ENCODE results near the gene MIA. TPM values are rescaled to one million over a fixed set of nuclear protein-coding genes. Genes with fewer than 3 reads are reported as not detected.

The MIA gene
- total RNA-seq, 1 donor from 2014 or later, result 1.6 TPM

DNA sequence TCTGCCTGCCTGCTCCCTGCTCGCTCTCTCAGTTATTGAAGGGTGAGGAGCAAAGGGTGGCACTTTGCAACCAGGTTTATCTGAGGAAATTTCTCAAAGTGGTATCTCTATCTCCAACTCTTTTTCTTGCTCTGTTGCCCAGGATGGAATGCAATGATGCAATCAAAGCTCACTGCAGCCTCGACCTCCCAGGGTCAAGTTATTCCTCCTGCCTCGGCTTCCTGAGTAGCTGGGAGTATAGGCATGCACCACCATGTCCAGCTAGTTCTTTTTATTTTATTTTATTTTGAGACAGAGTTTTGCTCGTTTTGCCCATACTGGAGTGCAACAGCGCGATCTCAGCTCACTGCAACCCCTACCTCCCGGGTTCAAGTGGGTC, 29.9 kb upstream of the MIA start:
- no peak for DNase-seq (ENCODE audit: low read depth)
- TF ChIP-seq, protein P1, sequence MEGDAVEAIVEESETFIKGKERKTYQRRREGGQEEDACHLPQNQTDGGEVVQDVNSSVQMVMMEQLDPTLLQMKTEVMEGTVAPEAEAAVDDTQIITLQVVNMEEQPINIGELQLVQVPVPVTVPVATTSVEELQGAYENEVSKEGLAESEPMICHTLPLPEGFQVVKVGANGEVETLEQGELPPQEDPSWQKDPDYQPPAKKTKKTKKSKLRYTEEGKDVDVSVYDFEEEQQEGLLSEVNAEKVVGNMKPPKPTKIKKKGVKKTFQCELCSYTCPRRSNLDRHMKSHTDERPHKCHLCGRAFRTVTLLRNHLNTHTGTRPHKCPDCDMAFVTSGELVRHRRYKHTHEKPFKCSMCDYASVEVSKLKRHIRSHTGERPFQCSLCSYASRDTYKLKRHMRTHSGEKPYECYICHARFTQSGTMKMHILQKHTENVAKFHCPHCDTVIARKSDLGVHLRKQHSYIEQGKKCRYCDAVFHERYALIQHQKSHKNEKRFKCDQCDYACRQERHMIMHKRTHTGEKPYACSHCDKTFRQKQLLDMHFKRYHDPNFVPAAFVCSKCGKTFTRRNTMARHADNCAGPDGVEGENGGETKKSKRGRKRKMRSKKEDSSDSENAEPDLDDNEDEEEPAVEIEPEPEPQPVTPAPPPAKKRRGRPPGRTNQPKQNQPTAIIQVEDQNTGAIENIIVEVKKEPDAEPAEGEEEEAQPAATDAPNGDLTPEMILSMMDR (IDR thresholded peaks at IDR 0.05; ENCODE audit: insufficient read depth, low read length, severe bottlenecking), result no peak
- no peaks in the 10 kb centered on the region for H3K27me3 ChIP-seq (ENCODE audit: control insufficient read depth, insufficient read depth, low read length)
- FAIRE-seq, result no peak
- no peaks in the 10 kb centered on the region for H3K36me3 ChIP-seq (ENCODE audit: control insufficient read depth, insufficient read depth, low read length)
- no peak overlapping the region for H3K4me3 ChIP-seq (ENCODE audit: low read depth, low read length)

DNA sequence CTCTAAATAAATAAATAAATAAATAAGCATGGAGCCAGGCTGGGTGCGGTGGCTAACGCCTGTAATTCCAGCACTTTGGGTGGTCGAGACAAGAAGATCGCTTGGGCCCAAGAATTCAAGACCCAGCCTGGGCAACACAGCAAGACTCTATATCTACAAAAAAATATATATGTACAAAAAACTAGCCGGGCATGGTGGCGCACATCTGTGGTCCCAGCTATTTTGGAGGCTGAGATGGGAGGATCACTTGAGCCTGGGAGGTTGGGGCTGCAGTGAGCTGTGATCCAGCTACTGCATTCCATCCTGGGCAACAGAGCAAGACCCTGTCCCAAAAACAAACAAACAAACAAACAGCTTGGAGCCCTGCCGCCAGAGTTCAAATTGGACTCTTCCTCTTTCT, 27.8 kb upstream of the MIA start:
- DNase-seq (ENCODE audit: low read depth) (no peak), FAIRE-seq (no peak)
- H3K36me3 ChIP-seq (ENCODE audit: control insufficient read depth, insufficient read depth, low read length), result no peaks in the 10 kb centered on the region
- no peak overlapping the region for H3K4me3 ChIP-seq (ENCODE audit: low read depth, low read length)
- TF ChIP-seq, protein P1 (IDR thresholded peaks at IDR 0.05; ENCODE audit: insufficient read depth, low read length, severe bottlenecking), result no peak
- H3K27me3 ChIP-seq (ENCODE audit: control insufficient read depth, insufficient read depth, low read length), result no peaks in the 10 kb centered on the region

DNA sequence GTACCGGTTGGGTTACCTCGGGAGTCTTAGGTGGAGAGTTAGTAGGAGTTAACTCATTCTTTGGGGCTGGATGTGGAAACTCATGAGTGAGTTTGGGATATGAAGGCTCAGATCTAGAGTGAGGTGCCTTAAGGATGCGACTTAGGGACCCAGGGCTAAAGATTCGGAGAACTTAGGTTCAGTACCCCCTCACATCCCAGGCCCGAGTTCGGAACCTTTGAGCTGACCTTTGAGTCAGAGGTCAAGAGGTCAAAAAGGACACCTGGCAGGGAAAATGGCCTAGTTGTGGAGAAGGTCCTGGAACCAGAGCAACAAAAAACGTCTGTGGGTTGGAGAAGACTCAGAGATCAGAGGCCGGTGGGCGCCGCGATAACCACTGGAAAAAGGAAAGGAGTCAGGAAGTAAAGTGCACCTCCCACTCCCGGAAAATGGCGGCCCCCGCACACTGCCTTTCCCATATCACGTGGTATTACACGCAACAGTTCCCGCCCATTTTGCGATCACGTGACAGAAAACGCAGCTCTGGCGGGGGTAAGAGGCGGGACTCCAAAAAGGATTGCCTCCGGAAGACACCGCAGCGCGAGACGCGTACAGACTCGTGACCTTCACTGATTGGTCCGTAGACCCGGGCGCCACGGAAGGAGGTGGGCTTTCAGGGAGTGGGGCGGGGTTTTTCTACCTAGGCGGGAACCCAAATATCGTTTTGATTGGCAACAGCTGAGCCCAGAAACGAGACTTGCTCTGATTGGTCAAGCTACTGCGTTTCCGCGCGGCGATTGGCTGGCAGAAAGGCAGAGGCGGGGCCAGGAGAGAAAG, 25.1 kb upstream of the MIA start, which contains the start of gene ACTMAP:
ACTMAP (minus strand) TSS at position 420 of the 816 bp plus-strand sequence. CDS start 674 bp downstream, outside the sequence.
- FAIRE-seq (no peak), DNase-seq (ENCODE audit: low read depth) (peak; percentile 98)
- no peaks in the 10 kb centered on the region for H3K27me3 ChIP-seq (ENCODE audit: control insufficient read depth, insufficient read depth, low read length)
- peak within 1 kb of the TSS; percentile 56 for H3K4me3 ChIP-seq (ENCODE audit: low read depth, low read length)
- peaks cover 2% of the 10 kb centered on the region for H3K36me3 ChIP-seq (ENCODE audit: control insufficient read depth, insufficient read depth, low read length)
- TF ChIP-seq, protein P1 (IDR thresholded peaks at IDR 0.05; ENCODE audit: insufficient read depth, low read length, severe bottlenecking), result no peak

DNA sequence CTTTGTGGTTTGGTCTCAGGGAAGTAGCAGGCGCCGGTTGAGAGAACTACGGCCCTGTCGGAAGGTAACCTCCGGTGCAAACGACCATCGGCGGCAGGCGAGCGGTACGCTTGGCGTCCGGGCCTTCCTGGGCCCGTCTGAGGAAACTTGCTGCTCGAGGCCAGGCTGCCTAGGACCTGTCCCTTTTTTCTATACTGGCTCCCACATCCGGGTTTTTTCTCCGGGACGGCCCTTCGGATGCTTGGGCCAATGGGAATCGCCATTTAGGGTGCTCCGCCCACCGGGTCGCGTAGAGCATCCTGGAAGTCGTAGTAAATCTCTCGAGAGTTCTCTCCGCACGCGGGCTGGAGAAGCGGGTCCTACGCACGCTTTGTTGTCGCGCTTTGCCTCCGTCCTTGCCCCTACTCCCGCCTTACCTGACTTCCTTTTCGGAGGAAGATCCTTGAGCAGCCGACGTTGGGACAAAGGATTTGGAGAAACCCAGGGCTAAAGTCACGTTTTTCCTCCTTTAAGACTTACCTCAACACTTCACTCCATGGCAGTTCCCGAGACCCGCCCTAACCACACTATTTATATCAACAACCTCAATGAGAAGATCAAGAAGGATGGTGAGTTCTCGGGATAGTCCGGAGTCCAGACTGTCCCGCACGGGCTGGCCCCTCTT, 24.3 kb upstream of the MIA start, which contains the start of gene SNRPA:
SNRPA (plus strand) TSS at position 330 of the 664 bp plus-strand sequence; CDS start at position 536, 206 bp downstream.
- H3K36me3 ChIP-seq (ENCODE audit: control insufficient read depth, insufficient read depth, low read length), result peaks cover 2% of the 10 kb centered on the region
- peak within 1 kb of the TSS; percentile 56 for H3K4me3 ChIP-seq (ENCODE audit: low read depth, low read length)
- FAIRE-seq (no peak), DNase-seq (ENCODE audit: low read depth) (peak; percentile 94)
- TF ChIP-seq, protein P1 (IDR thresholded peaks at IDR 0.05; ENCODE audit: insufficient read depth, low read length, severe bottlenecking), result no peak
- no peaks in the 10 kb centered on the region for H3K27me3 ChIP-seq (ENCODE audit: control insufficient read depth, insufficient read depth, low read length)

DNA sequence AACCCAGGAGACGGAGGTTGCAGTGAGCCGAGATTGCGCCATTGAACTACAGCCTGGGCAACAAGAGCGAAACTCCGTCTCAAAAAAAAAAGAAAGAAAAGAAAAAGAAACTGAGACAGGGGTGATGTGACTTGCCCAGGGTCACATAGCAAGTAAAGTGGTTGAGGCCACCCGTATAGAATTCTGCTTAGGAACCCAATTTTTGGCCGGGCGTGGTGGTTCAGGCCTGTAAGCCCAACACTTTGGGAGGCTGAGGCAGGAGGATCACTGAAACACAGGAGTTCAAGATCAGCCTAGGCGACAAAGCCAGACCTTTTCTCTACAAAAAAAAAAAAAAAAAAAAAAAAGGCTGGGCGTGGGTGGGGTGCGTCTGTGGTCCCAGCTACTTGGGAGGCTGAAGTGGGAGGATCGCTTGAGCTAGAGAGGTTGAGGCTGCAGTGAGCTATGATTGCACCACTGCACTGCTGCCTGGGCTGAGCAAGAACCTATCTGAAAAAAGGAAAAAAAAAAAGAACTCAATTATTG, 23.0 kb upstream of the MIA start:
- no peaks in the 10 kb centered on the region for H3K27me3 ChIP-seq (ENCODE audit: control insufficient read depth, insufficient read depth, low read length)
- no peak for DNase-seq (ENCODE audit: low read depth)
- peaks cover 2% of the 10 kb centered on the region for H3K36me3 ChIP-seq (ENCODE audit: control insufficient read depth, insufficient read depth, low read length)
- TF ChIP-seq, protein P1 (IDR thresholded peaks at IDR 0.05; ENCODE audit: insufficient read depth, low read length, severe bottlenecking), result no peak
- no peak for FAIRE-seq
- peak overlapping the region; percentile 52 for H3K4me3 ChIP-seq (ENCODE audit: low read depth, low read length)
